Epithelial cell of esophagus (primary cell): ENCODE data around the gene RNF186.

Source experiments
- DNase-seq: peaks from one replicate; pipeline ENCODE4 v3.0.0; 2010; ENCODE audit warnings: low read depth
- H3K4me3 ChIP-seq: 2 replicates; pipeline ENCODE4 v1.5.1; 2011; ENCODE audit warnings: mild to moderate bottlenecking, low read length, control low read depth
- TF ChIP-seq, protein P1 (sequence below): IDR thresholded peaks from 2 replicates; pipeline ENCODE4 v1.5.1; 2011; ENCODE audit warnings: low read depth, mild to moderate bottlenecking, low read length, control low read depth, inconsistent platforms; ENCODE audit not compliant: insufficient read depth; ENCODE audit errors: missing control alignments

Gene RNF186

GRCh38 chr1:19764848-19765247 lies 50.2 kb downstream of the RNF186 start:
- no peak overlapping the region for H3K4me3 ChIP-seq
- peak; percentile 66 for DNase-seq
- TF ChIP-seq, protein P1, sequence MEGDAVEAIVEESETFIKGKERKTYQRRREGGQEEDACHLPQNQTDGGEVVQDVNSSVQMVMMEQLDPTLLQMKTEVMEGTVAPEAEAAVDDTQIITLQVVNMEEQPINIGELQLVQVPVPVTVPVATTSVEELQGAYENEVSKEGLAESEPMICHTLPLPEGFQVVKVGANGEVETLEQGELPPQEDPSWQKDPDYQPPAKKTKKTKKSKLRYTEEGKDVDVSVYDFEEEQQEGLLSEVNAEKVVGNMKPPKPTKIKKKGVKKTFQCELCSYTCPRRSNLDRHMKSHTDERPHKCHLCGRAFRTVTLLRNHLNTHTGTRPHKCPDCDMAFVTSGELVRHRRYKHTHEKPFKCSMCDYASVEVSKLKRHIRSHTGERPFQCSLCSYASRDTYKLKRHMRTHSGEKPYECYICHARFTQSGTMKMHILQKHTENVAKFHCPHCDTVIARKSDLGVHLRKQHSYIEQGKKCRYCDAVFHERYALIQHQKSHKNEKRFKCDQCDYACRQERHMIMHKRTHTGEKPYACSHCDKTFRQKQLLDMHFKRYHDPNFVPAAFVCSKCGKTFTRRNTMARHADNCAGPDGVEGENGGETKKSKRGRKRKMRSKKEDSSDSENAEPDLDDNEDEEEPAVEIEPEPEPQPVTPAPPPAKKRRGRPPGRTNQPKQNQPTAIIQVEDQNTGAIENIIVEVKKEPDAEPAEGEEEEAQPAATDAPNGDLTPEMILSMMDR, result no peak
